Upper lobe of right lung (tissue), 1 donor: ENCODE measurements around the gene IL36A. TPM values are rescaled to one million over a fixed set of nuclear protein-coding genes. Genes with fewer than 3 reads are reported as not detected.

ENCODE experiments used
- ATAC-seq: fragments of 200-7000 bp; cut with Tn5 transposase; one replicate; pipeline ENCODE4 v1.9.1; 2020; ENCODE audit warnings: mild to moderate bottlenecking, moderate library complexity
- DNase-seq: peaks from one replicate; pipeline ENCODE4 v3.0.0-alpha.2; 2020
- H3K27ac ChIP-seq: fragments of 200-600 bp; one replicate; pipeline ENCODE4 v1.8.0; 2022
- H3K27me3 ChIP-seq: fragments of 200-600 bp; one replicate; pipeline ENCODE4 v1.8.0; 2022; ENCODE audit warnings: mild to moderate bottlenecking
- H3K36me3 ChIP-seq: fragments of 200-600 bp; one replicate; pipeline ENCODE4 v1.8.0; 2022
- H3K4me1 ChIP-seq: fragments of 200-600 bp; one replicate; pipeline ENCODE4 v1.8.0; 2022
- H3K4me3 ChIP-seq: fragments of 200-600 bp; one replicate; pipeline ENCODE4 v1.8.0; 2022; ENCODE audit warnings: mild to moderate bottlenecking
- H3K9me3 ChIP-seq: fragments of 200-600 bp; one replicate; pipeline ENCODE4 v1.8.0; 2022
- CTCF ChIP-seq: fragments of 200-600 bp; IDR thresholded peaks from one replicate; pipeline ENCODE4 v1.8.0; 2022; ENCODE audit warnings: antibody characterized with exemption
- intact Hi-C: fragments of 100-400 bp; cut with DNase I; formaldehyde crosslinking; loops from one replicate; pipeline ENCODE4 v1.11.0; 2022
- total RNA-seq: library from RNA; stranded (reverse); fragmentation: NEBNext Ultra II Directional; extraction: Animal tissue kit (Norgen Biotek cat#: 25700); gene quantifications from one replicate; pipeline ENCODE4 v1.2.1, GENCODE V29; 2021
- donor health status: DM: no; HTN: yes; CAD: no; lungs with severe emphysema.

The IL36A gene
- total RNA-seq, 1 donor from 2014 or later = not detected

- no peak overlapping the region for H3K4me3 ChIP-seq
These were observed 4.4 kb downstream of the IL36A start for GRCh38 chr2:113009622-113010021.

GRCh38 chr2:113010088-113010487 lies 4.8 kb downstream of the IL36A start:
- H3K27me3 ChIP-seq = peaks cover 4% of the 10 kb centered on the region
- intact Hi-C loops = no loop called here
- no peaks in the 10 kb centered on the region for H3K4me1 ChIP-seq
- H3K9me3 ChIP-seq = no peaks in the 10 kb centered on the region
- DNase-seq (no peak), ATAC-seq (no peak)
- H3K4me3 ChIP-seq = no peak overlapping the region
- H3K36me3 ChIP-seq = no peaks in the 10 kb centered on the region
- no peak overlapping the region for H3K27ac ChIP-seq
- TF ChIP-seq CTCF = no peak

More at GRCh38 chr2:113009622-113010021, 4.4 kb downstream of the IL36A start:
- no peak for TF ChIP-seq CTCF
- H3K27ac ChIP-seq = no peak overlapping the region
- DNase-seq (no peak), ATAC-seq (no peak)
- H3K27me3 ChIP-seq = no peaks in the 10 kb centered on the region
- intact Hi-C loops = no loop called here
- H3K4me1 ChIP-seq = no peaks in the 10 kb centered on the region
- no peaks in the 10 kb centered on the region for H3K9me3 ChIP-seq
- H3K36me3 ChIP-seq = no peaks in the 10 kb centered on the region

- ATAC-seq (no peak), DNase-seq (no peak)
- Histone ChIP-seq H3K9me3 (no peaks in the 10 kb centered on the region), H3K4me1 (no peaks in the 10 kb centered on the region), H3K27ac (no peak overlapping the region), H3K4me3 (no peak overlapping the region), H3K36me3 (no peaks in the 10 kb centered on the region), H3K27me3 (peaks cover 14% of the 10 kb centered on the region)
- intact Hi-C loops = no loop called here
- TF ChIP-seq CTCF = no peak
These were observed 5.8 kb downstream of the IL36A start for GRCh38 chr2:113011108-113011507.

GRCh38 chr2:113012436-113013335 lies 7.4 kb downstream of the IL36A start:
- H3K27ac ChIP-seq = no peak overlapping the region
- intact Hi-C loops = no loop called here
- no peak overlapping the region for H3K4me3 ChIP-seq
- DNase-seq = no peak
- no peak for ATAC-seq
- H3K27me3 ChIP-seq = peaks cover 14% of the 10 kb centered on the region
- no peaks in the 10 kb centered on the region for H3K4me1 ChIP-seq
- H3K36me3 ChIP-seq = no peaks in the 10 kb centered on the region
- no peak for TF ChIP-seq CTCF
- H3K9me3 ChIP-seq = no peaks in the 10 kb centered on the region

GRCh38 chr2:113013336-113013661 lies 8.0 kb downstream of the IL36A start:
- no peaks in the 10 kb centered on the region for H3K4me1 ChIP-seq
- peaks cover 14% of the 10 kb centered on the region for H3K27me3 ChIP-seq
- DNase-seq (no peak), ATAC-seq (no peak)
- no peak for TF ChIP-seq CTCF
- no peaks in the 10 kb centered on the region for H3K36me3 ChIP-seq
- intact Hi-C loops = no loop called here
- no peak overlapping the region for H3K4me3 ChIP-seq
- no peak overlapping the region for H3K27ac ChIP-seq
- no peaks in the 10 kb centered on the region for H3K9me3 ChIP-seq
